22Rv1 (cell line): ENCODE results near the gene ARMC8.

ENCODE experiments used
- ZFX ChIP-seq: fragments of 450-650 bp; IDR thresholded peaks from 2 replicates; pipeline ENCODE4 v1.6.1; 2017; ENCODE audit warnings: antibody characterized with exemption, borderline replicate concordance
- TF ChIP-seq, protein P1 (sequence below): fragments of 450-650 bp; IDR thresholded peaks from 2 replicates; pipeline ENCODE4 v1.5.1; 2017; ENCODE audit warnings: mild to moderate bottlenecking

DNA sequence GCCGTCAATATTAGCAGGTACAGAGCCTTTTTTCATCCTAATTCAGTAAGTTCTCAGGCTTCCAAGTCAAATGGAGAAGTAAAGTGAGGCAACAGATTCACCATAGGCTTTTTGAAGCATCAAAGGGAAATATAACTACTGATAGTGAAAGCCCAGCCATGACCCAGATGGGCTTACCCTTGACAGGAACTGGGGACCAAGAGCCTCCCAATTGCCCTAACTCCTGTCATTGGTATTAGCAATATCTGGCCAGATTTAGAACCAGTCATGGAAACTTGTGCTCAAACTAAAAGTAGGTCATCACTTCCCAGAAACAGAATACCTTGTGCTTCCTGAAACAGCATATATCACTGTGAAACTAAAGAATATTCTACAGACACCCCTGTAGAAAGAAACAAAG is 109.5 kb downstream of the ARMC8 start:
- TF ChIP-seq, protein P1, sequence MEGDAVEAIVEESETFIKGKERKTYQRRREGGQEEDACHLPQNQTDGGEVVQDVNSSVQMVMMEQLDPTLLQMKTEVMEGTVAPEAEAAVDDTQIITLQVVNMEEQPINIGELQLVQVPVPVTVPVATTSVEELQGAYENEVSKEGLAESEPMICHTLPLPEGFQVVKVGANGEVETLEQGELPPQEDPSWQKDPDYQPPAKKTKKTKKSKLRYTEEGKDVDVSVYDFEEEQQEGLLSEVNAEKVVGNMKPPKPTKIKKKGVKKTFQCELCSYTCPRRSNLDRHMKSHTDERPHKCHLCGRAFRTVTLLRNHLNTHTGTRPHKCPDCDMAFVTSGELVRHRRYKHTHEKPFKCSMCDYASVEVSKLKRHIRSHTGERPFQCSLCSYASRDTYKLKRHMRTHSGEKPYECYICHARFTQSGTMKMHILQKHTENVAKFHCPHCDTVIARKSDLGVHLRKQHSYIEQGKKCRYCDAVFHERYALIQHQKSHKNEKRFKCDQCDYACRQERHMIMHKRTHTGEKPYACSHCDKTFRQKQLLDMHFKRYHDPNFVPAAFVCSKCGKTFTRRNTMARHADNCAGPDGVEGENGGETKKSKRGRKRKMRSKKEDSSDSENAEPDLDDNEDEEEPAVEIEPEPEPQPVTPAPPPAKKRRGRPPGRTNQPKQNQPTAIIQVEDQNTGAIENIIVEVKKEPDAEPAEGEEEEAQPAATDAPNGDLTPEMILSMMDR: no peak
- TF ChIP-seq ZFX: no peak
